Measurements from ENCODE around the gene EMX1.

GRCh38 chr2:72921088-72921851, 4.0 kb downstream of the EMX1 start:
- no peak for TF ChIP-seq EZH2phosphoT487 (IDR thresholded peaks at IDR 0.05)
- TF ChIP-seq, protein P1, sequence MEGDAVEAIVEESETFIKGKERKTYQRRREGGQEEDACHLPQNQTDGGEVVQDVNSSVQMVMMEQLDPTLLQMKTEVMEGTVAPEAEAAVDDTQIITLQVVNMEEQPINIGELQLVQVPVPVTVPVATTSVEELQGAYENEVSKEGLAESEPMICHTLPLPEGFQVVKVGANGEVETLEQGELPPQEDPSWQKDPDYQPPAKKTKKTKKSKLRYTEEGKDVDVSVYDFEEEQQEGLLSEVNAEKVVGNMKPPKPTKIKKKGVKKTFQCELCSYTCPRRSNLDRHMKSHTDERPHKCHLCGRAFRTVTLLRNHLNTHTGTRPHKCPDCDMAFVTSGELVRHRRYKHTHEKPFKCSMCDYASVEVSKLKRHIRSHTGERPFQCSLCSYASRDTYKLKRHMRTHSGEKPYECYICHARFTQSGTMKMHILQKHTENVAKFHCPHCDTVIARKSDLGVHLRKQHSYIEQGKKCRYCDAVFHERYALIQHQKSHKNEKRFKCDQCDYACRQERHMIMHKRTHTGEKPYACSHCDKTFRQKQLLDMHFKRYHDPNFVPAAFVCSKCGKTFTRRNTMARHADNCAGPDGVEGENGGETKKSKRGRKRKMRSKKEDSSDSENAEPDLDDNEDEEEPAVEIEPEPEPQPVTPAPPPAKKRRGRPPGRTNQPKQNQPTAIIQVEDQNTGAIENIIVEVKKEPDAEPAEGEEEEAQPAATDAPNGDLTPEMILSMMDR (IDR thresholded peaks at IDR 0.05): no peak
- no peak for TF ChIP-seq EZH2 (IDR thresholded peaks at IDR 0.05)
